WTC11 (cell line): Measurements from ENCODE around the gene BBS4.
"Not testable (repeated sequence)": the region's sequence is repeated elsewhere in the genome, so short reads cannot be mapped to it uniquely, and the experiment has no call there.

Source experiments
- CBFB ChIP-seq: sonication (generic); formaldehyde crosslinking; IDR thresholded peaks from 2 replicates; pipeline ENCODE4 v1.8.1; 2022; ENCODE audit warnings: mild to moderate bottlenecking, low read depth, missing genetic modification reagents
- FOXJ3 ChIP-seq: sonication (generic); formaldehyde crosslinking; IDR thresholded peaks from 2 replicates; pipeline ENCODE4 v1.9.0; 2021; ENCODE audit warnings: missing genetic modification reagents, mild to moderate bottlenecking, borderline replicate concordance
- HMGA2 ChIP-seq: fragments of 250-450 bp; sonication (Bioruptor Pico); IDR thresholded peaks from 2 replicates; pipeline ENCODE4 v1.4.0; 2021; ENCODE audit warnings: mild to moderate bottlenecking, moderate library complexity
- NR3C1 ChIP-seq: sonication (generic); formaldehyde crosslinking; conservative IDR thresholded peaks from 2 replicates; pipeline ENCODE4 v1.8.1; 2023; ENCODE audit warnings: low read depth, mild to moderate bottlenecking, missing genetic modification reagents
- SP1 ChIP-seq: sonication (generic); formaldehyde crosslinking; conservative IDR thresholded peaks from 2 replicates; pipeline ENCODE4 v1.8.1; 2022; ENCODE audit warnings: missing genetic modification reagents
- TCF7 ChIP-seq: sonication (generic); formaldehyde crosslinking; IDR thresholded peaks from 2 replicates; pipeline ENCODE4 v1.8.0; 2022; ENCODE audit warnings: mild to moderate bottlenecking, low read depth, missing genetic modification reagents, moderate library complexity
- ZBTB21 ChIP-seq: sonication (generic); formaldehyde crosslinking; IDR thresholded peaks from 2 replicates; pipeline ENCODE4 v1.8.1; 2023; ENCODE audit warnings: mild to moderate bottlenecking, missing genetic modification reagents, borderline replicate concordance
- ZNF263 ChIP-seq: sonication (generic); formaldehyde crosslinking; IDR thresholded peaks from 2 replicates; pipeline ENCODE4 v1.8.1; 2022; ENCODE audit warnings: low read depth, mild to moderate bottlenecking, moderate library complexity, missing genetic modification reagents
- TF ChIP-seq, protein P1 (sequence below): fragments of 200-600 bp; IDR thresholded peaks from 2 replicates; pipeline ENCODE4 v1.8.0; 2022; ENCODE audit warnings: antibody characterized with exemption
- TF ChIP-seq, protein P2 (sequence below): sonication (generic); formaldehyde crosslinking; IDR thresholded peaks from 2 replicates; pipeline ENCODE4 v1.8.0; 2022; ENCODE audit warnings: mild to moderate bottlenecking, missing genetic modification reagents
- TF ChIP-seq, protein P3 (sequence below): sonication (generic); formaldehyde crosslinking; conservative IDR thresholded peaks from 2 replicates; pipeline ENCODE4 v1.8.1; 2022; ENCODE audit warnings: mild to moderate bottlenecking, missing genetic modification reagents
- TF ChIP-seq, protein P4 (sequence below): sonication (generic); formaldehyde crosslinking; IDR thresholded peaks from 2 replicates; pipeline ENCODE4 v1.8.1; 2023; ENCODE audit warnings: mild to moderate bottlenecking, missing genetic modification reagents, moderate library complexity

DNA sequence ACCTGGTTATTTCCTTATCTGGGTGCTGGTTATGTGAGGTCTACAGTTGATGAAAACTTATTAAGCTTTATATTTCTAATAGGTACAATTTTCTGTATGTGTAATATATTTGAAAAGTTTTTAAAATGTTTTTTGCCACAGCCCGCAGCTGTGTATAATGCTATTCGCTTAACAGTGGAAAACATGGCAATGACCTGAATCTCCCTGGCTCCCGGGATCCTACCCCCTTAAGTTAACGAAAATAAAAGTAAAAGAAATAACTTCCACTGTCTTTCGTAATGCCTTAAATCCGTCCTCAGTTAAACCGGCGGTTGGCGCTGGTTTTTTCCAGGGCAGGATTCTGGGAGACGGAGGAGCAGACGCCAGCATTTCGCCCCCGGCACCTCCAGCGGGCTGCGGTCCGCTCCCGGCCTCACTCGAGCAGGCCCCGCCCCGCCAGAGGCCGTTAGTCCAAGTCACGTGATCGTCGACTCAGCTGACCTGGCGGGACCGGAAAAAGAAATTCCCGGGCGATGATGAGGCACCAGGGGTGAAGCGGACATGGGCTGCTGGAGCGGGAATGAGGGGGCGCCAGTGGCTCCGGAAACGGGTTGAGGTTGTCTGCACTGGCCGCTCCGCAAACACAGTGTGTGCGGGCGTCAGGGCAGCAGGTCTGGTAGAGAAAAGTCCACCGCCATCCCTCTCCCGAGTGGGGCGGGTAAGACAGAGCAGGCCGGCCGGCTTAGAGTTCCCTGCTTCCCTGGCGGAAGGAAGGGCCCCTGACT, 49.3 kb upstream of the BBS4 start:
- TF ChIP-seq, protein P1, sequence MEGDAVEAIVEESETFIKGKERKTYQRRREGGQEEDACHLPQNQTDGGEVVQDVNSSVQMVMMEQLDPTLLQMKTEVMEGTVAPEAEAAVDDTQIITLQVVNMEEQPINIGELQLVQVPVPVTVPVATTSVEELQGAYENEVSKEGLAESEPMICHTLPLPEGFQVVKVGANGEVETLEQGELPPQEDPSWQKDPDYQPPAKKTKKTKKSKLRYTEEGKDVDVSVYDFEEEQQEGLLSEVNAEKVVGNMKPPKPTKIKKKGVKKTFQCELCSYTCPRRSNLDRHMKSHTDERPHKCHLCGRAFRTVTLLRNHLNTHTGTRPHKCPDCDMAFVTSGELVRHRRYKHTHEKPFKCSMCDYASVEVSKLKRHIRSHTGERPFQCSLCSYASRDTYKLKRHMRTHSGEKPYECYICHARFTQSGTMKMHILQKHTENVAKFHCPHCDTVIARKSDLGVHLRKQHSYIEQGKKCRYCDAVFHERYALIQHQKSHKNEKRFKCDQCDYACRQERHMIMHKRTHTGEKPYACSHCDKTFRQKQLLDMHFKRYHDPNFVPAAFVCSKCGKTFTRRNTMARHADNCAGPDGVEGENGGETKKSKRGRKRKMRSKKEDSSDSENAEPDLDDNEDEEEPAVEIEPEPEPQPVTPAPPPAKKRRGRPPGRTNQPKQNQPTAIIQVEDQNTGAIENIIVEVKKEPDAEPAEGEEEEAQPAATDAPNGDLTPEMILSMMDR, result not testable (repeated sequence)
- TF ChIP-seq ZNF263, NR3C1, CBFB, TCF7, SP1, ZBTB21, FOXJ3, HMGA2 (CRISPR knock-in tag): not testable (repeated sequence)
- TF ChIP-seq, protein P2, sequence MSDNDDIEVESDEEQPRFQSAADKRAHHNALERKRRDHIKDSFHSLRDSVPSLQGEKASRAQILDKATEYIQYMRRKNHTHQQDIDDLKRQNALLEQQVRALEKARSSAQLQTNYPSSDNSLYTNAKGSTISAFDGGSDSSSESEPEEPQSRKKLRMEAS (CRISPR knock-in tag), result not testable (repeated sequence)
- TF ChIP-seq, protein P3, sequence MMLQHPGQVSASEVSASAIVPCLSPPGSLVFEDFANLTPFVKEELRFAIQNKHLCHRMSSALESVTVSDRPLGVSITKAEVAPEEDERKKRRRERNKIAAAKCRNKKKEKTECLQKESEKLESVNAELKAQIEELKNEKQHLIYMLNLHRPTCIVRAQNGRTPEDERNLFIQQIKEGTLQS (CRISPR knock-in tag), result not testable (repeated sequence)
- TF ChIP-seq, protein P4, sequence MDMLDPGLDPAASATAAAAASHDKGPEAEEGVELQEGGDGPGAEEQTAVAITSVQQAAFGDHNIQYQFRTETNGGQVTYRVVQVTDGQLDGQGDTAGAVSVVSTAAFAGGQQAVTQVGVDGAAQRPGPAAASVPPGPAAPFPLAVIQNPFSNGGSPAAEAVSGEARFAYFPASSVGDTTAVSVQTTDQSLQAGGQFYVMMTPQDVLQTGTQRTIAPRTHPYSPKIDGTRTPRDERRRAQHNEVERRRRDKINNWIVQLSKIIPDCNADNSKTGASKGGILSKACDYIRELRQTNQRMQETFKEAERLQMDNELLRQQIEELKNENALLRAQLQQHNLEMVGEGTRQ, result not testable (repeated sequence)
